Measurements from ENCODE around the gene EP400. TPM values are rescaled to one million over a fixed set of nuclear protein-coding genes. Genes with fewer than 3 reads are reported as not detected.
A peak's percentile ranks its signal among the peaks of the same experiment; 100 is the strongest.

Gene EP400
- total and polyA plus RNA-seq, 9 of the 15 experiments (the other 6 are each of a cell fraction or from before 2014, with no cell fraction given): 4.5 to 58.0 (median 7.0) TPM

- TF ChIP-seq E2F8 (IDR thresholded peaks at IDR 0.05; ENCODE audit: low read depth, partially characterized antibody) (peak; percentile 78), SUPT5H (IDR thresholded peaks at IDR 0.05) (peak; percentile 6), ZNF224 (CRISPR knock-in tag; IDR thresholded peaks at IDR 0.05) (no peak), EHMT2 (IDR thresholded peaks at IDR 0.05) (no peak), ETV1 (tag; conservative IDR thresholded peaks at IDR 0.05; ENCODE audit: low read depth) (peak; percentile 84), DPF2 (IDR thresholded peaks at IDR 0.05) (peak; percentile 79), CSDE1 (IDR thresholded peaks at IDR 0.05) (no peak), NRF1 (conservative IDR thresholded peaks at IDR 0.05 in 1 of 2, IDR thresholded peaks at IDR 0.05 in 1 of 2) (0 out of 4 replicates have a peak, but pooled peaks of 1 of the 2 experiments have one; percentile 21), TOE1 (IDR thresholded peaks at IDR 0.05; ENCODE audit: borderline replicate concordance) (0 out of 2 replicates have a peak, but pooled peaks have one; percentile 51), TOE1 (CRISPR knock-in tag; IDR thresholded peaks at IDR 0.05; ENCODE audit: borderline replicate concordance, low read depth) (no peak), ATF3 (IDR thresholded peaks at IDR 0.05) (no peak), ATF3 (CRISPR knock-in tag; conservative IDR thresholded peaks at IDR 0.05) (0 out of 2 replicates have a peak, but pooled peaks have one; percentile 28), SIN3A (IDR thresholded peaks at IDR 0.05; ENCODE audit: borderline replicate concordance in 2 of 2, control insufficient read depth in 1 of 2, low read depth in 2 of 2, low read length in 2 of 2) (no peak), CTBP1 (IDR thresholded peaks at IDR 0.05; ENCODE audit: borderline replicate concordance) (peak; percentile 6; the same call in 1 of the 2 replicates), FOXM1 (IDR thresholded peaks at IDR 0.05; ENCODE audit: low read depth) (peak; percentile 25; the same call in 1 of the 2 replicates), FOXM1 (CRISPR knock-in tag; IDR thresholded peaks at IDR 0.05; ENCODE audit: low read depth) (no peak), ATF7 (IDR thresholded peaks at IDR 0.05) (0 out of 2 replicates have a peak, but pooled peaks have one; percentile 24), ZNF282 (CRISPR knock-in tag; IDR thresholded peaks at IDR 0.05) (no peak), SMARCE1 (IDR thresholded peaks at IDR 0.05) (0 out of 2 replicates have a peak, but pooled peaks have one; percentile 48)
- TF ChIP-seq, protein P1, sequence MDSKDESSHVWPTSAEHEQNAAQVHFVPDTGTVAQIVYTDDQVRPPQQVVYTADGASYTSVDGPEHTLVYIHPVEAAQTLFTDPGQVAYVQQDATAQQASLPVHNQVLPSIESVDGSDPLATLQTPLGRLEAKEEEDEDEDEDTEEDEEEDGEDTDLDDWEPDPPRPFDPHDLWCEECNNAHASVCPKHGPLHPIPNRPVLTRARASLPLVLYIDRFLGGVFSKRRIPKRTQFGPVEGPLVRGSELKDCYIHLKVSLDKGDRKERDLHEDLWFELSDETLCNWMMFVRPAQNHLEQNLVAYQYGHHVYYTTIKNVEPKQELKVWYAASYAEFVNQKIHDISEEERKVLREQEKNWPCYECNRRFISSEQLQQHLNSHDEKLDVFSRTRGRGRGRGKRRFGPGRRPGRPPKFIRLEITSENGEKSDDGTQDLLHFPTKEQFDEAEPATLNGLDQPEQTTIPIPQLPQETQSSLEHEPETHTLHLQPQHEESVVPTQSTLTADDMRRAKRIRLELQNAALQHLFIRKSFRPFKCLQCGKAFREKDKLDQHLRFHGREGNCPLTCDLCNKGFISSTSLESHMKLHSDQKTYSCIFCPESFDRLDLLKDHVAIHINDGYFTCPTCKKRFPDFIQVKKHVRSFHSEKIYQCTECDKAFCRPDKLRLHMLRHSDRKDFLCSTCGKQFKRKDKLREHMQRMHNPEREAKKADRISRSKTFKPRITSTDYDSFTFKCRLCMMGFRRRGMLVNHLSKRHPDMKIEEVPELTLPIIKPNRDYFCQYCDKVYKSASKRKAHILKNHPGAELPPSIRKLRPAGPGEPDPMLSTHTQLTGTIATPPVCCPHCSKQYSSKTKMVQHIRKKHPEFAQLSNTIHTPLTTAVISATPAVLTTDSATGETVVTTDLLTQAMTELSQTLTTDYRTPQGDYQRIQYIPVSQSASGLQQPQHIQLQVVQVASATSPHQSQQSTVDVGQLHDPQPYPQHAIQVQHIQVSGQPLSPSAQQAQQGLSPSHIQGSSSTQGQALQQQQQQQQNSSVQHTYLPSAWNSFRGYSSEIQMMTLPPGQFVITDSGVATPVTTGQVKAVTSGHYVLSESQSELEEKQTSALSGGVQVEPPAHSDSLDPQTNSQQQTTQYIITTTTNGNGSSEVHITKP (IDR thresholded peaks at IDR 0.05; ENCODE audit: partially characterized antibody): peak; percentile 73
Measured at GRCh38 chr12:131928080-131928710, 21.5 kb upstream of the EP400 start (continued).
